ENCODE data around the gene UGGT2. TPM values are rescaled to one million over a fixed set of nuclear protein-coding genes. Genes with fewer than 3 reads are reported as not detected.

UGGT2 gene
- total and polyA plus RNA-seq, 2 donors (not counting 1 experiment from before 2014, with no cell fraction given): 0.39 to 6.7 TPM

GRCh38 chr13:95906999-95907398, 146.2 kb downstream of the UGGT2 start:
- WGBS (ENCODE audit: insufficient coverage): 96% methylated on average over 11 of the region's 12 CpGs
- TF ChIP-seq CTCF (IDR thresholded peaks at IDR 0.05) (no peak), EZH2 (IDR thresholded peaks at IDR 0.05; ENCODE audit: borderline replicate concordance, insufficient read depth, low read depth, low read length, poor library complexity, severe bottlenecking) (no peak)
- no peak for DNase-seq
- no peak overlapping the region for H3K4me2 ChIP-seq (replicated peaks; ENCODE audit: low read depth, low read length, poor library complexity, severe bottlenecking)
- H3K27ac Mint-ChIP-seq: no peak overlapping the region
- H4K20me1 ChIP-seq (ENCODE audit: control insufficient read depth, insufficient read depth, low read length, poor library complexity, severe bottlenecking): no peaks in the 10 kb centered on the region
- H3K9me3 ChIP-seq (ENCODE audit: control extremely low read depth in 1 of 3, control insufficient read depth in 2 of 3, insufficient read depth in 1 of 3, low read length in 2 of 3): peaks cover 0 to 3% (median 0%) of the 10 kb centered on the region in 3 donors
- H3K36me3 ChIP-seq (replicated peaks in 1 of 2; ENCODE audit: control extremely low read depth in 1 of 2, control insufficient read depth in 1 of 2, extremely low read depth in 1 of 2, insufficient read depth in 2 of 2, low read length in 1 of 2): no peaks in the 10 kb centered on the region
- POLR2A ChIA-PET: no interaction called here
- peaks cover 4% of the 10 kb centered on the region for H3K9me3 Mint-ChIP-seq (ENCODE audit: insufficient read depth)
- H3K9ac ChIP-seq (ENCODE audit: low read length): no peak overlapping the region
- no peak overlapping the region for H2AFZ ChIP-seq (ENCODE audit: insufficient read depth, low read depth, low read length, poor library complexity, severe bottlenecking)
- no peak overlapping the region for H3K27ac ChIP-seq (ENCODE audit: low read length in 2 of 2)
- no peak for ATAC-seq (ENCODE audit: low read depth)
- no peaks in the 10 kb centered on the region for H3K4me1 ChIP-seq (ENCODE audit: control insufficient read depth in 2 of 2, insufficient read depth in 2 of 2, low read length in 2 of 2)
- H3K4me3 Mint-ChIP-seq: no peak overlapping the region
- intact Hi-C loops (cut with micrococcal nuclease): no loop called here
- CTCF ChIA-PET: interaction anchor here (1.1 kb wide), 1 partner anchor 16 kb away, joined by 3 read pairs; no protein-coding TSS in a partner anchor
- H3K27me3 ChIP-seq (replicated peaks in 1 of 4; ENCODE audit: control extremely low read depth in 1 of 4, control insufficient read depth in 3 of 4, insufficient read depth in 4 of 4, low read length in 3 of 4): no peaks in the 10 kb centered on the region
- H3K79me2 ChIP-seq (ENCODE audit: control insufficient read depth, insufficient read depth, low read length): no peaks in the 10 kb centered on the region
- H3K4me3 ChIP-seq (ENCODE audit: control extremely low read depth in 1 of 5, extremely low read depth in 1 of 5, insufficient read depth in 1 of 5, low read depth in 2 of 5, low read length in 4 of 5): no peak overlapping the region
- H3K4me1 Mint-ChIP-seq: no peaks in the 10 kb centered on the region
- H3K27me3 Mint-ChIP-seq: no peaks in the 10 kb centered on the region

- peaks cover 0 to 2% (median 0%) of the 10 kb centered on the region in 3 donors for H3K9me3 ChIP-seq (ENCODE audit: control extremely low read depth in 1 of 3, control insufficient read depth in 2 of 3, insufficient read depth in 1 of 3, low read length in 2 of 3)
- H3K79me2 ChIP-seq (ENCODE audit: control insufficient read depth, insufficient read depth, low read length): no peaks in the 10 kb centered on the region
- H3K4me1 Mint-ChIP-seq: no peaks in the 10 kb centered on the region
- H4K20me1 ChIP-seq (ENCODE audit: control insufficient read depth, insufficient read depth, low read length, poor library complexity, severe bottlenecking): no peaks in the 10 kb centered on the region
- peaks cover 7% of the 10 kb centered on the region for H3K9me3 Mint-ChIP-seq (ENCODE audit: insufficient read depth)
- ChIA-PET CTCF (no interaction called here), POLR2A (no interaction called here)
- no peaks in the 10 kb centered on the region for H3K36me3 ChIP-seq (replicated peaks in 1 of 2; ENCODE audit: control extremely low read depth in 1 of 2, control insufficient read depth in 1 of 2, extremely low read depth in 1 of 2, insufficient read depth in 2 of 2, low read length in 1 of 2)
- TF ChIP-seq CTCF (IDR thresholded peaks at IDR 0.05) (no peak), EZH2 (IDR thresholded peaks at IDR 0.05; ENCODE audit: borderline replicate concordance, insufficient read depth, low read depth, low read length, poor library complexity, severe bottlenecking) (no peak)
- intact Hi-C loops (cut with micrococcal nuclease): no loop called here
- ATAC-seq (ENCODE audit: low read depth) (no peak), DNase-seq (no peak)
- H3K27me3 ChIP-seq (replicated peaks in 1 of 4; ENCODE audit: control extremely low read depth in 1 of 4, control insufficient read depth in 3 of 4, insufficient read depth in 4 of 4, low read length in 3 of 4): no peaks in the 10 kb centered on the region
- no peak overlapping the region for H3K4me3 Mint-ChIP-seq
- H2AFZ ChIP-seq (ENCODE audit: insufficient read depth, low read depth, low read length, poor library complexity, severe bottlenecking): no peak overlapping the region
- no peaks in the 10 kb centered on the region for H3K27me3 Mint-ChIP-seq
- H3K4me3 ChIP-seq (ENCODE audit: control extremely low read depth in 1 of 5, extremely low read depth in 1 of 5, insufficient read depth in 1 of 5, low read depth in 2 of 5, low read length in 4 of 5): no peak overlapping the region
- no peak overlapping the region for H3K9ac ChIP-seq (ENCODE audit: low read length)
- H3K4me2 ChIP-seq (replicated peaks; ENCODE audit: low read depth, low read length, poor library complexity, severe bottlenecking): no peak overlapping the region
- no peak overlapping the region for H3K27ac Mint-ChIP-seq
- no peaks in the 10 kb centered on the region for H3K4me1 ChIP-seq (ENCODE audit: control insufficient read depth in 2 of 2, insufficient read depth in 2 of 2, low read length in 2 of 2)
- WGBS (ENCODE audit: insufficient coverage): no CpG with 5 or more reads among the region's 1 CpG
- H3K27ac ChIP-seq (ENCODE audit: low read length in 2 of 2): no peak overlapping the region
Observed at GRCh38 chr13:95903569-95903968, 149.6 kb downstream of the UGGT2 start.
